Fibroblast of mammary gland (primary cell): ENCODE results near the gene LCNL1.

Experiments used
- DNase-seq: peaks from one replicate; pipeline ENCODE4 v3.0.0-alpha.2; 2010; ENCODE audit warnings: low read depth
- H3K4me3 ChIP-seq: 2 replicates; pipeline ENCODE4 v1.5.1; 2011; ENCODE audit warnings: low read depth, mild to moderate bottlenecking, low read length, moderate library complexity; ENCODE audit not compliant: control insufficient read depth
- CTCF ChIP-seq: conservative IDR thresholded peaks from 2 replicates; pipeline ENCODE4 v1.5.1; 2011; ENCODE audit warnings: low read depth, low read length, inconsistent platforms; ENCODE audit not compliant: control insufficient read depth, insufficient read depth

LCNL1 gene

GRCh38 chr9:136977223-136977622 is 5.6 kb upstream of the LCNL1 start, which contains the start of gene PTGDS:
Gene PTGDS, plus strand, starts transcription at chr9:136977504. Its CDS starts 75 bp downstream, at chr9:136977579.
- DNase-seq = peak; percentile 21
- peak within 1 kb of the TSS; percentile 28 for H3K4me3 ChIP-seq
- TF ChIP-seq CTCF = no peak

- no peak for TF ChIP-seq CTCF
- peak overlapping the region; percentile 28 for H3K4me3 ChIP-seq
These were observed 5.1 kb upstream of the LCNL1 start for GRCh38 chr9:136977649-136978072.

GRCh38 chr9:136978073-136978864 is 4.5 kb upstream of the LCNL1 start:
- DNase-seq = peak; percentile 43
- TF ChIP-seq CTCF = no peak
- peak overlapping the region; percentile 28 for H3K4me3 ChIP-seq

More at GRCh38 chr9:136977649-136978072, 5.1 kb upstream of the LCNL1 start:
- no peak for DNase-seq

- no peak overlapping the region for H3K4me3 ChIP-seq
- no peak for TF ChIP-seq CTCF
- DNase-seq = no peak
These were observed 3.8 kb upstream of the LCNL1 start for GRCh38 chr9:136978865-136979544.

GRCh38 chr9:136979769-136980587 is 2.8 kb upstream of the LCNL1 start:
- no peak overlapping the region for H3K4me3 ChIP-seq
- no peak for DNase-seq
- no peak for TF ChIP-seq CTCF

- H3K4me3 ChIP-seq = no peak overlapping the region
- no peak for TF ChIP-seq CTCF
These were observed 1.9 kb upstream of the LCNL1 start for GRCh38 chr9:136980669-136981478.

More at GRCh38 chr9:136980669-136981478, 1.9 kb upstream of the LCNL1 start:
- DNase-seq = no peak
